KG1 (cell line): ENCODE measurements around the gene SSPN.

Source experiments
- DNase-seq: peaks from one replicate; lab custom pipeline; 2025; lab: John Stamatoyannopoulos, UW

SSPN gene

GRCh38 chr12:26286186-26286585 lies 90.8 kb downstream of the SSPN start:
- DNase-seq, result no peak

- no peak for DNase-seq
Observed at GRCh38 chr12:26287671-26288381, 92.5 kb downstream of the SSPN start.

GRCh38 chr12:26290565-26290964 lies 95.2 kb downstream of the SSPN start:
- no peak for DNase-seq

GRCh38 chr12:26292596-26292995 lies 97.2 kb downstream of the SSPN start:
- no peak for DNase-seq

- DNase-seq, result no peak
Observed at GRCh38 chr12:26293612-26294011, 98.2 kb downstream of the SSPN start.

- DNase-seq, result no peak
Observed at GRCh38 chr12:26295001-26295400, 99.6 kb downstream of the SSPN start.

GRCh38 chr12:26297396-26298070 lies 102.2 kb downstream of the SSPN start:
- no peak for DNase-seq

GRCh38 chr12:26298785-26299621 lies 103.6 kb downstream of the SSPN start:
- DNase-seq, result peak; percentile 96

GRCh38 chr12:26299751-26300150 lies 104.4 kb downstream of the SSPN start:
- DNase-seq, result no peak
